H1 (cell line): ENCODE data around the gene MFSD2B. TPM values are rescaled to one million over a fixed set of nuclear protein-coding genes. Genes with fewer than 3 reads are reported as not detected.

Experiments used
- CTCF ChIA-PET: fragments of 300-600 bp; sonication (Branson Sonifier 250); formaldehyde crosslinking; loops from one replicate; lab custom pipeline; 2021; ENCODE audit not compliant: partially characterized antibody; lab: Charles Lee
- POLR2A ChIA-PET: fragments of 300-600 bp; sonication (Branson Sonifier 250); formaldehyde crosslinking; loops from one replicate; lab custom pipeline; 2021; ENCODE audit warnings: inconsistent platforms; ENCODE audit not compliant: partially characterized antibody; lab: Charles Lee
- DNase-seq, 2 experiments: peaks; one replicate each; pipeline versions ENCODE4 v3.0.0 to v3.0.0-alpha.2; 2010 to 2022; ENCODE audit warnings: low spot score in 2 of 2, low read depth in 1 of 2, mixed read lengths in 1 of 2
- FAIRE-seq: peaks from 2 replicates; lab custom pipeline; 2011; peaks lifted over from hg19 to GRCh38; lab: Jason Lieb, UNC
- H2AFZ ChIP-seq: 2 replicates; pipeline ENCODE4 v1.8.1; 2012; ENCODE audit warnings: low read length, inconsistent platforms
- H2AK5ac ChIP-seq: 2 replicates; pipeline ENCODE4 v1.6.1; 2013; ENCODE audit warnings: low read depth, low read length
- H2BK120ac ChIP-seq: replicated peaks from 2 replicates; pipeline ENCODE3; 2013; ENCODE audit warnings: low read depth, low read length, inconsistent platforms
- H2BK12ac ChIP-seq: 2 replicates; pipeline ENCODE4 v1.6.1; 2013; ENCODE audit warnings: low read depth, low read length
- H2BK15ac ChIP-seq: 2 replicates; pipeline ENCODE4 v1.6.1; 2013; ENCODE audit warnings: low read length
- H2BK20ac ChIP-seq: 2 replicates; pipeline ENCODE4 v1.6.1; 2013; ENCODE audit warnings: low read length
- H2BK5ac ChIP-seq: 2 replicates; pipeline ENCODE4 v1.6.1; 2013; ENCODE audit warnings: low read depth, low read length
- H3K14ac ChIP-seq: 2 replicates; pipeline ENCODE4 v1.6.1; 2013; ENCODE audit warnings: inconsistent platforms; ENCODE audit not compliant: insufficient read length
- H3K18ac ChIP-seq: 2 replicates; pipeline ENCODE4 v1.6.1; 2013; ENCODE audit warnings: low read length; ENCODE audit errors: extremely low read depth
- H3K23ac ChIP-seq: 2 replicates; pipeline ENCODE4 v1.6.1; 2013; ENCODE audit warnings: inconsistent platforms; ENCODE audit not compliant: insufficient read length
- H3K23me2 ChIP-seq: 2 replicates; pipeline ENCODE4 v1.6.1; 2013; ENCODE audit warnings: low read depth, low read length
- H3K27ac ChIP-seq: 2 replicates; pipeline ENCODE4 v1.6.1; 2011; ENCODE audit warnings: low read depth, low read length, inconsistent platforms
- H3K27me3 ChIP-seq, 4 experiments: replicated peaks in 1 of 4; 1 replicate in 1 of 4; 2 replicates in 3 of 4; pipeline versions ENCODE4 v1.6.1 to v1.8.1; 2011 to 2013; ENCODE audit warnings: low read length in 3 of 4, mild to moderate bottlenecking in 3 of 4, inconsistent platforms in 2 of 4, mixed read lengths in 2 of 4, moderate library complexity in 1 of 4; ENCODE audit not compliant: control insufficient read depth in 3 of 4, insufficient read depth in 3 of 4; ENCODE audit errors: extremely low read depth in 1 of 4
- H3K36me3 ChIP-seq, 4 experiments: 2 replicates each; pipeline versions ENCODE4 v1.6.1 to v1.8.1; 2011 to 2013; ENCODE audit warnings: mild to moderate bottlenecking in 4 of 4, low read length in 3 of 4, moderate library complexity in 2 of 4, control low read depth in 1 of 4, inconsistent platforms in 1 of 4; ENCODE audit not compliant: insufficient read depth in 4 of 4, control insufficient read depth in 2 of 4
- H3K4ac ChIP-seq: replicated peaks from 2 replicates; pipeline ENCODE3; 2013; ENCODE audit warnings: low read length, low read depth, mixed read lengths, inconsistent platforms; ENCODE audit not compliant: insufficient read length
- H3K4me1 ChIP-seq, 4 experiments: replicated peaks in 1 of 4; 1 replicate in 1 of 4; 2 replicates in 3 of 4; pipeline versions ENCODE4 v1.6.1 to v1.8.1; 2011 to 2013; ENCODE audit warnings: low read length in 3 of 4, inconsistent platforms in 2 of 4, mixed read lengths in 1 of 4; ENCODE audit not compliant: insufficient read depth in 4 of 4, control insufficient read depth in 3 of 4
- H3K4me2 ChIP-seq, 2 experiments: 2 replicates each; pipeline versions ENCODE4 v1.6.1 to v1.8.1; 2011 to 2013; ENCODE audit warnings: low read depth in 2 of 2, low read length in 2 of 2, control low read depth in 1 of 2, inconsistent platforms in 1 of 2, mild to moderate bottlenecking in 1 of 2; ENCODE audit not compliant: insufficient read depth in 1 of 2
- H3K4me3 ChIP-seq, 4 experiments: fragments of 200-600, 300-600 bp in 1 of 4; sonication (generic), shearing (Covaris generic), sonication (Bioruptor Twin) in 1 of 4; 2 replicates each; pipeline versions ENCODE4 v1.5.1 to v1.8.1; 2011 to 2016; ENCODE audit warnings: low read length in 4 of 4, low read depth in 3 of 4, control low read depth in 2 of 4, inconsistent platforms in 2 of 4, mild to moderate bottlenecking in 2 of 4, mixed read lengths in 1 of 4, moderate library complexity in 1 of 4; ENCODE audit not compliant: insufficient read depth in 2 of 4; ENCODE audit errors: extremely low read depth in 1 of 4
- H3K56ac ChIP-seq: replicated peaks from 2 replicates; pipeline ENCODE3; 2013; ENCODE audit warnings: low read depth, mild to moderate bottlenecking, mixed read lengths, low read length, inconsistent platforms; ENCODE audit not compliant: insufficient read length
- H3K79me1 ChIP-seq: 2 replicates; pipeline ENCODE4 v1.6.1; 2013; ENCODE audit warnings: low read depth, low read length, control low read depth
- H3K79me2 ChIP-seq, 2 experiments: 2 replicates each; pipeline versions ENCODE4 v1.6.1 to v1.8.1; 2012 to 2013; ENCODE audit warnings: low read length in 2 of 2, mild to moderate bottlenecking in 2 of 2, inconsistent platforms in 1 of 2; ENCODE audit not compliant: insufficient read depth in 2 of 2, control insufficient read depth in 1 of 2
- H3K9ac ChIP-seq, 4 experiments: replicated peaks in 1 of 4; 1 replicate in 1 of 4; 2 replicates in 3 of 4; pipeline versions ENCODE4 v1.6.1 to v1.8.1; 2011 to 2013; ENCODE audit warnings: low read depth in 3 of 4, low read length in 3 of 4, control low read depth in 2 of 4, mild to moderate bottlenecking in 2 of 4, moderate library complexity in 2 of 4, inconsistent platforms in 1 of 4; ENCODE audit errors: extremely low read depth in 1 of 4
- H3K9me3 ChIP-seq, 2 experiments: 2 replicates each; pipeline versions ENCODE4 v1.6.1 to v1.8.1; 2012 to 2013; ENCODE audit warnings: mild to moderate bottlenecking in 2 of 2, moderate library complexity in 2 of 2, control low read depth in 1 of 2, inconsistent platforms in 1 of 2, low read depth in 1 of 2, low read length in 1 of 2, mixed read lengths in 1 of 2; ENCODE audit not compliant: insufficient read depth in 2 of 2
- H4K20me1 ChIP-seq, 2 experiments: replicated peaks in 1 of 2; 2 replicates each; pipeline versions ENCODE3 to v1.8.1; 2011 to 2013; ENCODE audit warnings: inconsistent platforms in 2 of 2, low read length in 2 of 2, mild to moderate bottlenecking in 1 of 2; ENCODE audit not compliant: insufficient read depth in 2 of 2, control insufficient read depth in 1 of 2
- H4K5ac ChIP-seq: 2 replicates; pipeline ENCODE4 v1.6.1; 2013; ENCODE audit warnings: low read length, low read depth, mixed read lengths, inconsistent platforms; ENCODE audit not compliant: insufficient read length
- H4K8ac ChIP-seq: 2 replicates; pipeline ENCODE4 v1.8.0; 2013; ENCODE audit warnings: mild to moderate bottlenecking, moderate library complexity, low read length, inconsistent platforms; ENCODE audit not compliant: insufficient read depth; ENCODE audit errors: extremely low read depth
- H4K91ac ChIP-seq: replicated peaks from 2 replicates; pipeline ENCODE3; 2013; ENCODE audit warnings: low read length, mixed read lengths, inconsistent platforms; ENCODE audit not compliant: insufficient read length
- FOSL1 ChIP-seq: IDR thresholded peaks from 2 replicates; pipeline ENCODE4 v1.6.1; 2011; ENCODE audit warnings: mild to moderate bottlenecking, low read depth, low read length, moderate library complexity; ENCODE audit not compliant: insufficient read depth
- HDAC2 ChIP-seq, 2 experiments: fragments of 300-600 bp in 1 of 2; sonication (generic) in 1 of 2; IDR thresholded peaks; 2 replicates each; pipeline ENCODE4 v1.6.1; 2011 to 2012; ENCODE audit warnings: low read depth in 2 of 2, low read length in 2 of 2, mild to moderate bottlenecking in 2 of 2, moderate library complexity in 2 of 2, borderline replicate concordance in 1 of 2, inconsistent platforms in 1 of 2
- SAP30 ChIP-seq: fragments of 300-600 bp; sonication (generic); IDR thresholded peaks from 2 replicates; pipeline ENCODE4 v1.7.1; 2012; ENCODE audit warnings: low read length, moderate library complexity, mild to moderate bottlenecking, inconsistent platforms; ENCODE audit not compliant: insufficient read depth, insufficient replicate concordance
- SP4 ChIP-seq: IDR thresholded peaks from 2 replicates; pipeline ENCODE4 v1.6.1; 2012; ENCODE audit warnings: low read length, inconsistent platforms
- WGBS, 2 experiments: shearing (Covaris generic) in 1 of 2; methylation state at CpG; one replicate each; pipeline versions ENCODE4 v1.1.6 to v1.1.7; 2013 to 2015; ENCODE audit warnings: low lambda C conversion rate in 2 of 2, mixed read lengths in 2 of 2, inconsistent platforms in 1 of 2, low coverage in 1 of 2, missing lambda C conversion rate in 1 of 2; ENCODE audit not compliant: insufficient replicate concordance in 2 of 2, insufficient coverage in 1 of 2, insufficient read length in 1 of 2; ENCODE audit errors: extremely low coverage in 1 of 2, missing lambda C conversion rate in 1 of 2; 5-methylcytosine and 5-hydroxymethylcytosine counted together
- polyA plus RNA-seq, 7 experiments: library from polyadenylated mRNA; depleted of rRNA in 3 of 7; stranded (reverse) in 5 of 7; unstranded in 2 of 7; fragments of >200 nt in 5 of 7; fragments of 200-250 nt in 2 of 7; gene quantifications; 1 replicate in 5 of 7; 2 replicates in 1 of 7; 4 replicates in 1 of 7; pipeline versions ENCODE4 v1.2.1 to v1.2.3, GENCODE V29; 2011 to 2013; ENCODE audit warnings: missing spikeins in 2 of 7, mixed read lengths in 2 of 7
- total RNA-seq: library from RNA; stranded (reverse); fragmentation: NEBNext Ultra II Directional; extraction: Animal tissue kit (Norgen Biotek cat#: 25700); gene quantifications from 2 replicates; pipeline ENCODE4 v1.2.1, GENCODE V29; 2021

MFSD2B gene
- total and polyA plus RNA-seq, 2 of the 8 experiments (the other 6 are each of a cell fraction or from before 2014, with no cell fraction given) = 0.33 to 0.48 TPM

GRCh38 chr2:24073816-24074215 lies 63.9 kb downstream of the MFSD2B start:
- Histone ChIP-seq H3K23ac (no peak overlapping the region), H3K9me3 (no peaks in the 10 kb centered on the region), H3K4me2 (no peak overlapping the region; a peak in 1 of 4 replicates), H2AK5ac (no peak overlapping the region), H4K5ac (no peak overlapping the region), H4K8ac (no peak overlapping the region), H3K27ac (no peak overlapping the region), H3K56ac (no peak overlapping the region), H2BK5ac (no peak overlapping the region), H3K4ac (no peak overlapping the region), H4K20me1 (peaks cover 0 to 2% of the 10 kb centered on the region in 2 experiments), H2AFZ (no peak overlapping the region), H2BK20ac (no peak overlapping the region), H3K36me3 (peaks cover 0 to 32% (median 18%) of the 10 kb centered on the region in 4 experiments; a peak in 7 of 8 replicates), H3K14ac (no peak overlapping the region), H3K79me1 (no peaks in the 10 kb centered on the region; the same call in 1 of the 2 replicates), H3K18ac (no peak overlapping the region), H2BK12ac (no peak overlapping the region), H3K27me3 (no peaks in the 10 kb centered on the region), H3K4me3 (no peak overlapping the region), H3K9ac (no peak overlapping the region), H3K79me2 (peaks cover 0 to 27% of the 10 kb centered on the region in 2 experiments; a peak in 2 of 4 replicates), H3K23me2 (peaks cover 5% of the 10 kb centered on the region; the same call in 1 of the 2 replicates), H2BK120ac (no peak overlapping the region), H4K91ac (no peak overlapping the region), H3K4me1 (peaks cover 0 to 7% (median 2%) of the 10 kb centered on the region in 4 experiments; a peak in 4 of 7 replicates), H2BK15ac (no peak overlapping the region)
- 93% methylated on average over 6 of the region's 6 CpGs; no CpG with 5 or more reads in 1 of the 2 experiments for WGBS, 2 experiments
- TF ChIP-seq SP4 = no peak
- no peak for TF ChIP-seq SAP30
- TF ChIP-seq FOSL1 = no peak
- TF ChIP-seq HDAC2 (IDR thresholded peaks at IDR 0.05; ENCODE audit: borderline replicate concordance in 1 of 2, low read depth in 2 of 2, low read length in 2 of 2) = no peak
- no peak for FAIRE-seq
- POLR2A ChIA-PET = interaction anchor here (0.6 to 2.8 kb wide), 10 partner anchors 9 to 146 kb away, joined by 3 to 14 read pairs (median 5); partner anchors contain the start of genes ATAD2B, TP53I3, UBXN2A and WDCP
- DNase-seq = no peak
- CTCF ChIA-PET = interaction anchor here (0.9 to 1.0 kb wide), 2 partner anchors 10 to 13 kb away, joined by 3 to 4 read pairs; no protein-coding TSS in a partner anchor
